GM12891 (cell line): ENCODE results near the gene NOC4L.

Experiments used
- PAX5 ChIP-seq: IDR thresholded peaks from 2 replicates; pipeline ENCODE4 v1.6.1; 2011; ENCODE audit warnings: low read length, moderate library complexity, mild to moderate bottlenecking; ENCODE audit not compliant: insufficient read depth, severe bottlenecking
- POLR2A ChIP-seq: IDR thresholded peaks from 2 replicates; pipeline ENCODE4 v1.6.1; 2011; ENCODE audit warnings: low read depth, low read length, control low read depth
- POLR2AphosphoS5 ChIP-seq: IDR thresholded peaks from 2 replicates; pipeline ENCODE4 v1.6.1; 2011; ENCODE audit warnings: low read depth, low read length, control low read depth
- POU2F2 ChIP-seq: IDR thresholded peaks from 2 replicates; pipeline ENCODE4 v1.6.1; 2011; ENCODE audit warnings: low read depth, mild to moderate bottlenecking, control low read depth, low read length, moderate library complexity
- SPI1 ChIP-seq: IDR thresholded peaks from 2 replicates; pipeline ENCODE4 v1.6.1; 2011; ENCODE audit warnings: low read depth, low read length, control low read depth
- TAF1 ChIP-seq: IDR thresholded peaks from 2 replicates; pipeline ENCODE4 v1.6.1; 2011; ENCODE audit warnings: low read depth, low read length, control low read depth

DNA sequence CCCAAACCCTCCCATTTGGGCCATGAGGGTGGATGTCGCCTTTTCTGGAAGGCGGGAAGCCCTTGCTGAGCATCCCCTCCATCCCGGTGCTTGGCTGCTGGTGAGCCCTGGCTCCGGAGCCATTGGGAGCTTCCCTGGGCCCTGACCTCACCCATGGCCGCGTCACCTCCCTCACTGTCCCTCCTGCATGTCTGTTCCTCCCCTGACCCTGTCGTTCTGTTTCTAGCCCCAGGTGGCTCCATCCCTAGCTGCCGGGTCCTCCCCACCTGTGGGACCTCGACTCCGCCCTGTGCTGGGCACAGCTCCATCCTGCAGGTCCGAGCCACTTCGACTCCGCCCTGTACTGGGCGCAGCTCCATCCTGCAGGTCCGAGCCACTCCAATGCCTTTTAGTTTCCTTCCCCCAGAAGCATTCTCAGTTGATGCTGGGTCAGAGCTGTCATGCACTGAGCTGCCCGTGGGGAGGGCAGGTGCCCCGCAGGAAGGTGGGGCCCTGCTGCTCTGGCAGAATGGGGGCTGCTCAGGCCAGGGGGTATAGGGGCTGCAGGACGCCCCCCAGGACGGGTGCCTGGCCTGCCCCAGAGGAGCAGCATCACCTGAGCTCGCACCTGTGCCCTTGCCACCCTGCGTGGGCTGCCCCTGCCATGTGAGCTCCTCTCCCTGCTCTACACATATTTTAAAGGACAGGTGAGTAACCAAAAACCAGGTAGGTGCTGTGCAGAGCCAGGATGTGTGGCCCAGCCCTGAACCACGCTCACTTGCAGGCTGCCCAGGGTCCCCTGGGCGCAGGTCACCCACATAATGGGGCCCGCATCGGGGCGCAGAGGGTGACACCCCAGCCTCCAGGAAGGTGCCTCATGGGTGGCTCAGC lies 19.0 kb downstream of the NOC4L start:
- no peak for TF ChIP-seq POU2F2
- TF ChIP-seq TAF1: no peak
- no peak for TF ChIP-seq POLR2A
- no peak for TF ChIP-seq POLR2AphosphoS5
- no peak for TF ChIP-seq PAX5
- no peak for TF ChIP-seq SPI1
